Fibroblast of villous mesenchyme (primary cell): ENCODE data around the gene COMMD1. TPM values are rescaled to one million over a fixed set of nuclear protein-coding genes. Genes with fewer than 3 reads are reported as not detected.

Experiments used
- DNase-seq: peaks from one replicate; pipeline ENCODE4 v3.0.0-alpha.2; 2010; ENCODE audit warnings: low read depth
- H3K4me3 ChIP-seq: 2 replicates; pipeline ENCODE4 v1.5.1; 2011; ENCODE audit warnings: low read depth, mild to moderate bottlenecking, low read length
- CTCF ChIP-seq: IDR thresholded peaks from 2 replicates; pipeline ENCODE4 v1.5.1; 2012; ENCODE audit warnings: low read depth, mild to moderate bottlenecking, low read length; ENCODE audit not compliant: insufficient read depth
- total RNA-seq: library from RNA; depleted of rRNA; stranded (reverse); fragments of >200 nt; gene quantifications from 2 replicates; pipeline ENCODE4 v1.2.3, GENCODE V29; 2012

The COMMD1 gene
- total RNA-seq, 1 donor, result 59.2 TPM

GRCh38 chr2:62014102-62014501, 108.6 kb downstream of the COMMD1 start:
- peak; percentile 45 for TF ChIP-seq CTCF
- no peak overlapping the region for H3K4me3 ChIP-seq
- DNase-seq, result peak; percentile 67

- no peak for TF ChIP-seq CTCF
- H3K4me3 ChIP-seq, result no peak overlapping the region
- DNase-seq, result no peak
These were observed 111.5 kb downstream of the COMMD1 start for GRCh38 chr2:62016957-62017356.

- no peak for DNase-seq
- no peak overlapping the region for H3K4me3 ChIP-seq
- no peak for TF ChIP-seq CTCF
These were observed 124.4 kb downstream of the COMMD1 start for GRCh38 chr2:62029910-62030309.

GRCh38 chr2:62030902-62031301, 125.4 kb downstream of the COMMD1 start:
- no peak overlapping the region for H3K4me3 ChIP-seq
- no peak for DNase-seq
- TF ChIP-seq CTCF, result no peak

GRCh38 chr2:62032096-62032495, 126.6 kb downstream of the COMMD1 start:
- TF ChIP-seq CTCF, result no peak
- DNase-seq, result no peak
- no peak overlapping the region for H3K4me3 ChIP-seq

GRCh38 chr2:62034715-62035114, 129.2 kb downstream of the COMMD1 start:
- H3K4me3 ChIP-seq, result no peak overlapping the region
- no peak for DNase-seq
- no peak for TF ChIP-seq CTCF

- no peak for TF ChIP-seq CTCF
- no peak for DNase-seq
These were observed 130.8 kb downstream of the COMMD1 start for GRCh38 chr2:62036229-62036628.

More at GRCh38 chr2:62036229-62036628, 130.8 kb downstream of the COMMD1 start:
- no peak overlapping the region for H3K4me3 ChIP-seq
